Suppressor macrophage (primary cell): ENCODE results near the gene PC.
"Not testable (repeated sequence)": the region's sequence is repeated elsewhere in the genome, so short reads cannot be mapped to it uniquely, and the experiment has no call there.

ENCODE experiments used
- DNase-seq, 4 experiments: peaks; one replicate each; pipeline ENCODE4 v3.0.0-alpha.2; 2020 to 2022

The PC gene

DNA sequence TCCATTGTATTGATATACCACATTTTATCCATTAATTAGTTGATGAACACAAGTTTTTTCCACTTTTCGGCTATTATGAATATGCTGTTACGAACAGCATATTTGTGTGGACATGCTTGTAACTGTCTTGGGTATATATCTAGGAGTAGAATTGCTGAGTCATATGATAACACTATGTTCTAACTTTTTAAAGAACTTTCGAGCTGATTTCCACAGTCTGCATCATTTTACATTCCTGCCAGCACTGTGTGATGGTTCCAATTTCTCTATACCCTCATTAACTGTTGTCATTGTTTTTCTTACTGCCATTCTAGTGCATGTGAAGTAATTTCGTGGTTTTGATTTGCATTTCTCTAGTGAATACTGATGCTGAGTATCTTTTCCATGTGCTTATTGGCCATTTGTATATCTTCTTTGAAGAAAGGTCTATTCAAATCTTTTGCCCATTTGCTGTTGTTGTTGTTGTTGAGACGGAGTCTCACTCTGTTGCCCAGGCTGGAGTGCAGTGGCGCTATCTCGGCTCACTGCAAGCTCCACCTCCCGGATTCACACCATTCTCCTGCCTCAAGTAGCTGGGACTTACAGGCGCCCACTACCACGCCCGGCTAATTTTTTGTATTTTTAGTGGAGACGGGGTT is 122.3 kb downstream of the PC start:
- no peak for DNase-seq

DNA sequence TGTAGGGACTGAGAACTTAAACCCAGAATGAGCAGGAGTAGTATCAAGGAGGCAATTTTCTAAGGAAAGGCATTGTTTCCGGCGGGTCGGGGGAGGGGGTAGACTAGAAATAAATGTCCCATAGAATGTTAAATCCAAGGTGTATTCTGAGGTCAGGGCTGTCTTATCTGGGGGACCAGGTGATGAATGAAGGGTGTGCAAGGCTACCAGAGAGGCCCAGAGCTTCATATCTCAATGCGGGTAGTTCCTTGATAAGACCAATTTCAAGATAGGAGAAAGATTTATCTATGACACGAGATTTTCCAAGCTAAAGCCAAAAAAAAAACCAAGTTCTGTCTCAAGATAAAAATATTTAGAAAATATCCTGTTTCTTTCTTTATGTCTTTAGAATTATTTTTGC is 123.2 kb downstream of the PC start:
- DNase-seq = no peak

DNA sequence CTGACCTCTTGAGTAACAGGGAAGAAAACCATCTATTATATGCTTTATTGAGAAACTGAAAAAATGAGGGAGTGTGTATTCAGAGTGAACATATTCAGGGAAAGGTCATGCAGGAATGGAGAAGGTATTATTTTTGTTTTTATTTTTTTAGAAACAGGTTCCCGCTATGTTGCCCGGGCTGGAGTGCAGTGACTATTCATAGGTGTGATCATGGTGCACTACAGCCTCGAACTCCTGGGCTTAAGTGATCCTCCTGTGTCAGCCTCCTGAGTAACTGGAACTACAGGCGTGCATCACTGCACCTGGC is 123.7 kb downstream of the PC start:
- DNase-seq = no peak

DNA sequence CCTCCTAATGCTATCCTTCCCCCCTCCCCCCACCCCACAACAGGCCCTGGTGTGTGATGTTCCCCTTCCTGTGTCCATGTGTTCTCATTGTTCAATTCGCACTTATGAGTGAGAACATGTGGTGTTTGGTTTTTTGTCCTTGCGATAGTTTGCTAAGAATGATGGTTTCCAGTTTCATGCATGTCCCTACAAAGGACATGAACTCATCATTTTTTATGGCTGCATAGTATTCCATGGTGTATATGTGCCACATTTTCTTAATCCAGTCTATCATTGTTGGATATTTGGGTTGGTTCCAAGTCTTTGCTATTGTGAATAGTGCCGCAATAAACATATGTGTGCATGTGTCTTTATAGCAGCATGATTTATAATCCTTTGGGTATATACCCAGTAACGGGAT is 133.6 kb downstream of the PC start:
- not testable (repeated sequence) for DNase-seq

DNA sequence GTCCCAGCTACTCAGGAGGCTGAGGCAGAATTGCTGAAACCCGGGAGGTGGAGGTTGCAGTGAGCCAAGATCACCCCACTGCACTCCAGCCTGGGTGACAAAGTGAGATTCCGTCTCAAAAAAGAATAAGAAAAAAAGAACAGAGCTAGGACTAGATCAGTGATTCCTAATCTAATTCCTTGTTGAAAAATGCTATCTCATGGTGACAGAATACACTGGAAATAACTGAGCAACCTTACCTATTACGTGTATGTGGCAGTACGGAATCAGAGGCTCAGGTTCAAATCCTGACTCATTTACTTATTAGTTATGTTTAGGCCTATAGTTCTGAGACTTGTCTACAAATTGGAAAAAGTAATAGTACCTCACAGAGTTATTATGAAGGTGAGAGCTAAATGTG is 134.5 kb downstream of the PC start:
- no peak for DNase-seq

DNA sequence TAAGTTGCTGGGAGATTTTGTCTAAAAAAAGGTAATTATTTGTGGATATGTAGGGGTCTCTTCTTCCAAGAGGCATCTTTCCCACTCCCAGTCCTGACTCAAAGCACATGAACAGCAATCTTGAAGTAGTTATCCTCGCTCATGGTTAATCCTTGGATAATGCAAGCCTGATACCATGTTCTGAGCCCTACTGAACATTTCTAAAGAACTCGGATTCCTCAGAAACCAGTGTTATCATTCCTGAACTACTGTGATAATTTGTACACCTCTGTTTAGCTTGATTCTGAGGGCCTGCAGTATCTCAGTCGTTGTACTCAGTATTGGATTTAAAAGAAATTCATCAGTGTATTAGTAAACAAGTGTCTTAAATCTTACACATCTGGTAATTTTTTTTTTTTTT is 137.3 kb downstream of the PC start:
- DNase-seq = no peak

DNA sequence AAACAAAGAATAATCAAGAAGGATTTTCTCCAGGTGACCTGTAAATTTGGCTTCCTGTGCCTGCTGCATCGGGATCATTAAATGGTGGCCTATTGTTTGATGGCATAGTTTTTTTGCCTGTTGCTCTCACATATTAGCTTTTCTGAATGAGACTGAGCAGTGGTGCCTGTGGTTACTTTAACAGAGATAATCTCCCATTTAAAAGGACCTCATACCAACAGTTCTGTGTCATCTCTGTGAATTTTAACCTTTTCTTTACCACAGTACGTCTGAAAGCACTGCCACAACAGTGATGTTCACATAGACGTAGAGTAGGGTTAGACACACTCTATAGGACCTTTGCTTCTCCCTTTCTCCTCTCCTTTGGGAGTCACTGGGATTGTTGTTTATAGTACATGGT is 137.8 kb downstream of the PC start:
- no peak for DNase-seq

DNA sequence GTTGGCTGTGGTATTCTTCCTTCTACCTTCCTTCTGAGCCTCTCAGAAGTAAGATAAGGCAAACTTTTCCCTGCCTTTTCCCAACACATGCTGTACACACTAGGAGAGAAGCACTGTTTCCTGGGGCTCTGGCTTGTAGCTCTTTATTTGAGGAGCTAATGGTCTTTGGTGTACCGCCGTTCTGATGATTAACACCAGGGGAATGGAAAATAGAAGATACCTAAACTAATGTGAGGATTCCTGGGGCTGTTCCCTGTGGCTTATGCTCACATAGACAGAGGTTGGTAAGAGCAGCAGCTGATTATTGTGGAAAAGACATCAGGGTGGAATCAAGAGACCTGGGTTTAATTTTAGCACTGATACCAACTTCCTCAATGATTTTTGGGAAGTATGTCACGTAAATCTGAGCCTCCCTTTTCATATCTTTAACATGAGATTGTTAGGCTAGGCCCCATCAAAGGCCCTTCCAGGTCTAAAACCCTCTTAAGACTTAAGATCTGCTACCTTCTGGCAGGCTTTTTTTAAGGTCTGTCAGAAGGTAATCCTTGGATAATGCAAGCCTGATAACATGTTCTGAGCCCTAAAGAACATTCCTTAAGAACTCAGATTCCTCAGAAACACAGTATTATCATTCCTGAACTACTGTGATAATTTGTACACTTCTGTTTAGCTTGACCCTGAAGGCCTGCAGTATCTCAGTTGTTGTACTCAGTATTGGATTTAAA is 139.8 kb downstream of the PC start:
- DNase-seq = no peak

DNA sequence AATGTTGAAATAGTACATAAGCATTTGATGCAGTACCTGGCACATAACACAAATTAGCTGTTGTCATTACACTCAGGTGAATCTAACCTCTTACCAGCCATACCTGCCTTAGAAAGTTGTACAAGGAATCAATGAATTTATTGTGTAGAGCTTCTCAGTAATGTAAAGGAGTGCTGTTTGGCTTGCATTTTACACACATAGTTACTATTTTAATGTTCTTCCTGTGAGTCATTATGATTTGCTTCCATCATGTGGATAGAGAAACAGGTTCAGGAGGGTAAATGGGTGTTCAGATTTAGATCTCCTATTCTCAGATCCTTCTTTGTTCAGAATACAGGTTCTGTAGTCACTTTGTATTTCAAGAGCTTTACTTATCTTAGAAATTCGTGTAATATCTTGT is 142.5 kb downstream of the PC start:
- DNase-seq = no peak

DNA sequence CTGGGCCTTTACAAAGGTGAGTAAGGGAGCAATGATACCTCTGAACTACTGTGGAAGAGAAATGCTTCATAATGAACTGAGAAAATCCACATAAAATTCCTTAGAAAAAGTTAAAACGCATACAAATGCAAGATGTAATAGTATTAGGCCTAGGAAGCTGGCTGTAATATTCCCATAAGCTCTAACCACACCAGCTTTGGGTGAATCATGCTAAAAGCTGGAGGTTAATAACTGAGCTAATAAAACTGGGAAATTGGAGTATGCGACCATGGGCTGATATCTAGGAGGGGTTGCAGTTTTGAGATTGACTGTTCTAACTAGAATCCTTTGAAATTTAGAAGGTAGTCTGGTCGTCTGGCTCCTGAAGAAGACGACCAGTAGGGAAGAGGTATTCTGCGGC is 143.5 kb downstream of the PC start:
- DNase-seq = no peak

DNA sequence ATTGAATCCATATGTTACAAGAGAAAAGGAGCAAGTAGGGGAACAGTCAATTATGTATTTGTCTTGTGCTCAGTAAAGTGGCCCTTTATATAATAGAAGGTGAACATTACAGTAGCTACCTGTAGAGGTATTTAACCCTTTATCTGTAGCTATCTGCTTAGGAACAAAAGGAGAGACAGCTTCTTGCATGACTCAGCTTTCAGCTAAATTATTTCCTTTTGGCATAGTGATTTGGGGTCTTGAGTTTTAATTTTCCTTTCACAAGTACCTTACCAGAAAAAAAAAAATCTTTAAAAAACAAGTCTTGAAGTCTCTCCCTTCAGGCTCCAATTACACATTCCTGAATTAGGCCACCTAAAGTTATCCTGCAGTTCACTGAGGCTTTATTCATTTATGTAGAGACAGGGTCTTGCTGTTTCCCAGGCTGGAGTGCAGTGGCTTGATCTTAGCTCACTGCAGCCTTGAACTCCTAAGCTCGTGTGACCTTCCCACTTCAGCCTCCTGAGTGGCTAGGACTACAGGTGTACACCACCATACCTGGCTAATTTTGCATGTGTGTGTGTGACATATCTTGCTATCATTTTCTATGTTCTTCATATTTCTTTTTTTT is 147.5 kb downstream of the PC start:
- no peak for DNase-seq

DNA sequence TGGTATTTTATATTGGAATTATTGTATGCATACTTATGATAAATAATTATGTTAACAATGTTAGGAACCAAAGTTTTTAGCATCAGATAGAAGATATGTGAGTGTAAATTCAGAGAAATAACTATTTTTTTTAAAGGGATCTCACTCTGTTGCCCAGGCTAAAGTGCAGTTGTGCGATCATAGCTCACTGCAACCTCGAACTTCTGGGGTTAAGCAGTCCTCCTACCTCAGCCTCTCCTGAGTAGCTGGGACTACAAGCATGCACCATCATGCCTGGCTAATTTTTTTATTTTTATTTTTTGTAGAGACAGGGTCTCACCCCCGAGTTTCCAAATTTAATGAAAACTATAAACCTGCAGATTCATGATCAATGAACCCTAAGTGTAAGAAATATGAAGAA is 148.6 kb downstream of the PC start:
- DNase-seq = no peak

DNA sequence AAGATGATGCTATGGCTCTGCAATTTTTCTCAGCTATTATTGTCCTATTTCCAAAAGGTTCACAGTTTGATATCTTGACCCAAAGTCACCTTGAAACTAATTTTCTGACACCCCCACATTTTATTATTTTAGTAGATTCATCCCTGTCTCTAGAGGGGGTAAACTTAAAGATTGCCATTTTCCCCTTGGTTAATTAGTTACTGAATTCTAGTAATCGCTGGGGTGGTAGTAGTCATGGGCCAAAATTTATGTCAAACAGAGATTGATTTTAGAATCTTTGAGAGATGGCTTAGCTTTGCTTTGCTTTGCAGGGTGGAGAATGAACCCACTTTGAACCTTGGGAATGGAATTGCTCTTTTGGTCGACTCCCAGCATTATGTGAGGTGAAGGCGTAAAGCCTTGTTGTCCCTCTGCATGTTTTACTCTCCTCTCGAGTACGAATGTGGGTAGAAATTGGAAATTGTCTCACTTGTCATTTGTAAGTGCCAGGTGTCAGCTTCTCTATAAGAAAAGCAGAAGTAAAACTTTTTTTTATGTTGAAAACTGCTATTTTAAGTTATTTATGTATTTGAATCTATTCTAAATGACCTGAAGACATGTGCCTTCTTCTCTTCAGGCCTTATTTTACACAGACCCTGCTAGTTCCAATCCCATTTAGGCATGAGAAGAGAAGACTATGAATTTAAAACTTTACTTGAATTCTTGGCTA is 157.3 kb downstream of the PC start:
- no peak for DNase-seq

DNA sequence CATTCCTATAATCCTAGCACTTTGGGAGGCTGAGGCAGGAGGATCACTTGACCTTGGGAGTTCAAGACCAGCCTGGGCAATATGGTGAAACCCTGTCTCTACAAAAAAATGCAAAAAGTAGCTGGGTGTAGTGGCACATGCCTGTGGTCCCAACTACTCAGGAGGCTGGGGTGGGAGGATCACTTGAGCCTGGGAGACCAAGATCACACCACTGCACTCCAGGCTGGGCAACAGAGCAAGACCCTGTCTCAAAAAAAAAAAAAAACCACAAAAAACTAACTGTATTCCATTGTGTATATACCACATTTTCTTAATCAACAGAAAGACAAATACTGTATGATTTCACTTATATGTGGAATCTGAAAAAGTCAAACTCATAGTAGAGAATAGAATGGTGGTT is 158.4 kb downstream of the PC start:
- not testable (repeated sequence) for DNase-seq
